ENCODE results near the gene MSTO1. TPM values are rescaled to one million over a fixed set of nuclear protein-coding genes. Genes with fewer than 3 reads are reported as not detected.
"Not testable (repeated sequence)": the region's sequence is repeated elsewhere in the genome, so short reads cannot be mapped to it uniquely, and the experiment has no call there.

The MSTO1 gene
- total RNA-seq, 4 donors from 2014 or later = 6.1 to 12.8 (median 10.2) TPM

- WGBS, 2 donors = 84 to 92% methylated on average over 7 of the region's 7 CpGs
- DNase-seq (ENCODE audit: low spot score in 2 of 2) = no peak
- intact Hi-C loops (cut with DNase I; ENCODE audit: low total_unique reads) = no loop called here
These were observed 40.3 kb downstream of the MSTO1 start for GRCh38 chr1:155650231-155650757.

GRCh38 chr1:155651861-155652661 is 42.0 kb downstream of the MSTO1 start:
- intact Hi-C loops (cut with DNase I; ENCODE audit: low total_unique reads) = no loop called here
- 57 to 58% methylated on average over 3 of the region's 3 CpGs for WGBS, 2 donors
- H3K4me3 ChIP-seq (ENCODE audit: low read depth, poor library complexity, severe bottlenecking) = no peak overlapping the region
- TF ChIP-seq CTCF (IDR thresholded peaks at IDR 0.05) (no peak), POLR2A (IDR thresholded peaks at IDR 0.05) (no peak)
- no peak for DNase-seq (ENCODE audit: low spot score in 2 of 2)

More at GRCh38 chr1:155650231-155650757, 40.3 kb downstream of the MSTO1 start:
- TF ChIP-seq CTCF (IDR thresholded peaks at IDR 0.05) = no peak
- TF ChIP-seq POLR2A (IDR thresholded peaks at IDR 0.05) = no peak
- no peak overlapping the region for H3K4me3 ChIP-seq (ENCODE audit: low read depth, poor library complexity, severe bottlenecking)

- intact Hi-C loops (cut with DNase I; ENCODE audit: low total_unique reads) = no loop called here
- WGBS, 2 donors = 74 to 89% methylated on average over 3 of the region's 3 CpGs
- no peak for TF ChIP-seq POLR2A (IDR thresholded peaks at IDR 0.05)
- no peak for TF ChIP-seq CTCF (IDR thresholded peaks at IDR 0.05)
- H3K4me3 ChIP-seq (ENCODE audit: low read depth, poor library complexity, severe bottlenecking) = no peak overlapping the region
- no peak for DNase-seq (ENCODE audit: low spot score in 2 of 2)
These were observed 42.9 kb downstream of the MSTO1 start for GRCh38 chr1:155652951-155653350.

- no peak overlapping the region for H3K4me3 ChIP-seq (ENCODE audit: low read depth, poor library complexity, severe bottlenecking)
- 61 to 66% methylated on average over 2 of the region's 2 CpGs for WGBS, 2 donors
- TF ChIP-seq POLR2A (IDR thresholded peaks at IDR 0.05) = no peak
- TF ChIP-seq CTCF (IDR thresholded peaks at IDR 0.05) = no peak
- intact Hi-C loops (cut with DNase I; ENCODE audit: low total_unique reads) = no loop called here
- DNase-seq (ENCODE audit: low spot score in 2 of 2) = no peak
These were observed 47.4 kb downstream of the MSTO1 start for GRCh38 chr1:155657463-155657862.

GRCh38 chr1:155661239-155661638 is 51.2 kb downstream of the MSTO1 start:
- DNase-seq (ENCODE audit: low spot score in 2 of 2); H3K4me3 ChIP-seq (ENCODE audit: low read depth, poor library complexity, severe bottlenecking); intact Hi-C loops (cut with DNase I; ENCODE audit: low total_unique reads): not testable (repeated sequence)
- 96 to 98% methylated on average over 4 of the region's 4 CpGs for WGBS, 2 donors

Other genes starting within 250 kb of the MSTO1 start
- gene ASH1L, start 47.4 kb upstream of the MSTO1 start, total RNA-seq = 10 to 100 TPM; 40.6 to 59.4 (median 49.9) TPM
- gene YY1AP1, start 78.6 kb downstream of the MSTO1 start, total RNA-seq = 100 to 1,000 TPM in 3 of 4 donors, 10 to 100 TPM in 1; 54.8 to 121 (median 113) TPM
- gene DAP3, start 78.9 kb downstream of the MSTO1 start, total RNA-seq = 100 to 1,000 TPM in 3 of 4 donors, 10 to 100 TPM in 1; 88.7 to 163 (median 120) TPM
- 10 to 100 TPM; 24.9 to 43.9 (median 33.6) TPM for gene GON4L, start 247.0 kb downstream of the MSTO1 start, total RNA-seq
- 1 to 10 TPM; 1.7 to 4.0 (median 3.5) TPM for gene SYT11, start 249.3 kb downstream of the MSTO1 start, total RNA-seq

All from lower leg skin (tissue), 4 donors.